ENCODE results near the gene SYNE1. TPM values are rescaled to one million over a fixed set of nuclear protein-coding genes. Genes with fewer than 3 reads are reported as not detected.

Gene SYNE1
- total RNA-seq, 6 donors from 2014 or later = 160 to 859 (median 490) TPM

DNA sequence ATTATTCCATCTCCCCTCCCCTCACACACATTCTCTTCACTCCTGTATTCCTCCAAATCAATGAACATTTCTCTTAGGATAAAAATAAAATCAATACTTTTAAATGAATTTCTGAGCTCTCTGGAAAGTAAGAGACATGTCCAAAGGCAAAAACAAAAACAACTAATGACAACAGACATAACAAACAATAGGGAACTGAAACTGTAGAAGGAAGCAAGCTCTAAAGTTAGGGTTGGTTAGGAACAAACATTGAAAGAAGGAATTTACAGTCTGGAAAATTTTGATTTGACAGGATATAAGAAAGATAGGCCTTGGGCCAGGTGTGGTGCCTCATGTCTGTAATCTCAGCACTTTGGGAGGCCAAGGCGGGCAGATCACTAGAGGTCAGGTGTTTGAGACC, 43.0 kb upstream of the SYNE1 start:
- H3K27me3 ChIP-seq = no peaks in the 10 kb centered on the region
- H3K9me3 ChIP-seq = no peaks in the 10 kb centered on the region
- TF ChIP-seq, protein P1, sequence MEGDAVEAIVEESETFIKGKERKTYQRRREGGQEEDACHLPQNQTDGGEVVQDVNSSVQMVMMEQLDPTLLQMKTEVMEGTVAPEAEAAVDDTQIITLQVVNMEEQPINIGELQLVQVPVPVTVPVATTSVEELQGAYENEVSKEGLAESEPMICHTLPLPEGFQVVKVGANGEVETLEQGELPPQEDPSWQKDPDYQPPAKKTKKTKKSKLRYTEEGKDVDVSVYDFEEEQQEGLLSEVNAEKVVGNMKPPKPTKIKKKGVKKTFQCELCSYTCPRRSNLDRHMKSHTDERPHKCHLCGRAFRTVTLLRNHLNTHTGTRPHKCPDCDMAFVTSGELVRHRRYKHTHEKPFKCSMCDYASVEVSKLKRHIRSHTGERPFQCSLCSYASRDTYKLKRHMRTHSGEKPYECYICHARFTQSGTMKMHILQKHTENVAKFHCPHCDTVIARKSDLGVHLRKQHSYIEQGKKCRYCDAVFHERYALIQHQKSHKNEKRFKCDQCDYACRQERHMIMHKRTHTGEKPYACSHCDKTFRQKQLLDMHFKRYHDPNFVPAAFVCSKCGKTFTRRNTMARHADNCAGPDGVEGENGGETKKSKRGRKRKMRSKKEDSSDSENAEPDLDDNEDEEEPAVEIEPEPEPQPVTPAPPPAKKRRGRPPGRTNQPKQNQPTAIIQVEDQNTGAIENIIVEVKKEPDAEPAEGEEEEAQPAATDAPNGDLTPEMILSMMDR (IDR thresholded peaks at IDR 0.05) = no peak
- no peak for TF ChIP-seq POLR2AphosphoS5 (IDR thresholded peaks at IDR 0.05)
- TF ChIP-seq EP300 (IDR thresholded peaks at IDR 0.05) = no peak
- no peak for TF ChIP-seq POLR2A (IDR thresholded peaks at IDR 0.05)
- 88 to 90% methylated on average over 1 of the region's 1 CpG for WGBS, 2 donors
- H3K36me3 ChIP-seq = no peaks in the 10 kb centered on the region
- ATAC-seq (ENCODE audit: low FRiP score in 2 of 2) = no peak
- H3K4me1 ChIP-seq = no peaks in the 10 kb centered on the region
- DNase-seq = no peak
- H3K4me3 ChIP-seq = no peak overlapping the region
- no peak overlapping the region for H3K27ac ChIP-seq

DNA sequence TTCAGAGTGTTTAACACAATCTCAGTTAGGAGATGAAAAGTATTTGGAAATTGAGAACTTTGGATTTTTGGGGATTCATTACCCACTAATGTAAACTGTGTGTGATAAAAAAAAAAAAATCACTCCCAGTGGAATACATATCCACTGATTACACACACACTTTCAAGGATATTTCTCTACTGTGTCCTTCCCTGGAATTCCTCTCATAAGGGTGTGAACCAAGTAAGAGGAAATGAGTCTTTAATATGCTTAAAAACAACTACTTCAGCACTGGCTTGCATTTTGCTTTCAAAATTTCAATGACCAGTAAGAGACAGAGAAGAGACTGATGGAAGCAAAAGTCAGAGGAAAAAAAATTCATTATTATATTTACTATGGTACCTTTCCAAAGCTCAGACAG, 36.1 kb upstream of the SYNE1 start:
- no peak overlapping the region for H3K4me3 ChIP-seq
- DNase-seq (no peak), ATAC-seq (ENCODE audit: low FRiP score in 2 of 2) (no peak)
- H3K4me1 ChIP-seq = no peaks in the 10 kb centered on the region
- TF ChIP-seq POLR2AphosphoS5 (IDR thresholded peaks at IDR 0.05) = no peak
- no peak for TF ChIP-seq POLR2A (IDR thresholded peaks at IDR 0.05)
- TF ChIP-seq EP300 (IDR thresholded peaks at IDR 0.05) = no peak
- TF ChIP-seq, protein P1 (IDR thresholded peaks at IDR 0.05) = no peak
- H3K27me3 ChIP-seq = no peaks in the 10 kb centered on the region
- H3K9me3 ChIP-seq = no peaks in the 10 kb centered on the region
- H3K27ac ChIP-seq = no peak overlapping the region
- no peaks in the 10 kb centered on the region for H3K36me3 ChIP-seq

DNA sequence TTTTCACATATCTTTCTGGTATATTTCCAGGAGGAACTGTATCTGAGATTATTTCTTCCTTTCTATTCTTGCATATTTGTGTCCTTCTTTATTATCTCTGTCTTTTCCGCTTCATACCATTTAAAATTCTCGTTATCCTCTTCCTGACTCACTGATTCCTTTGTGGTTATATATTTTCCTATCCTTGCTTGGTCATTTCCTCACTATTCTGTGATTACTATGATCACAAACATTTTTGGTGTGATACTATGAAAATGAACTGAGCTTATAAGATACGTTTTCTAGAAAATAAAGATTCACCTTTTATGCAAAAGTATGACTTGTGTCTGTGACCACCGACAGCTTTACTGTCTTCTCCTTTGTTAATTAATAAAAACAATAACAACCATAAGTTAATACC, 34.0 kb upstream of the SYNE1 start:
- ATAC-seq (ENCODE audit: low FRiP score in 2 of 2) = no peak
- Histone ChIP-seq H3K27me3 (no peaks in the 10 kb centered on the region), H3K4me3 (no peak overlapping the region), H3K36me3 (no peaks in the 10 kb centered on the region), H3K27ac (no peak overlapping the region), H3K9me3 (no peaks in the 10 kb centered on the region), H3K4me1 (no peaks in the 10 kb centered on the region)
- TF ChIP-seq EP300 (IDR thresholded peaks at IDR 0.05) (no peak), POLR2A (IDR thresholded peaks at IDR 0.05) (no peak), POLR2AphosphoS5 (IDR thresholded peaks at IDR 0.05) (no peak)
- WGBS, 2 donors = 41 to 42% methylated on average over 4 of the region's 4 CpGs
- no peak for DNase-seq

DNA sequence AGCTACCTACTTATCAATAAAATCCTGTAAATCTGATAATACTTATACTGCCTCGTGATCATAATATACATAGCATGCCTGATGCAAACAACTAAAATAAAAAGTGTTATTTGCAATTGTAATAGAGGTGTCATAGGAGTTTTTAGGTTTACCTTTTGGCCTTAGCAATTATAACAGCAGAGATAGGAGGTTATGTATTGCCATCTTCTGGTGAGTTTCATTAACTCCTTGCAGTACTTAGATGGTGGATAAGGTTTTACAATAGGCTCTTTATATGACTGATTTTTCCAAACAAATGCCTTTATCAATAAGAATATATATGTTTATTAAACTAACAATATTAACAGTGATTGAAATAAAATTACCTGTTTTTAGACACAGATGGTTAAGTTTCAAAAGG, 32.7 kb upstream of the SYNE1 start:
- no peaks in the 10 kb centered on the region for H3K4me1 ChIP-seq
- DNase-seq = no peak
- no peak for TF ChIP-seq EP300 (IDR thresholded peaks at IDR 0.05)
- TF ChIP-seq, protein P1 (IDR thresholded peaks at IDR 0.05) = peak in 2 of 6 experiments; percentile 30 to 37
- H3K4me3 ChIP-seq = no peak overlapping the region
- H3K9me3 ChIP-seq = no peaks in the 10 kb centered on the region
- H3K36me3 ChIP-seq = no peaks in the 10 kb centered on the region
- H3K27ac ChIP-seq = no peak overlapping the region
- no peaks in the 10 kb centered on the region for H3K27me3 ChIP-seq
- ATAC-seq (ENCODE audit: low FRiP score in 2 of 2) = peak in 1 of 2 donors; percentile 49
- 36 to 42% methylated on average over 1 of the region's 1 CpG for WGBS, 2 donors

DNA sequence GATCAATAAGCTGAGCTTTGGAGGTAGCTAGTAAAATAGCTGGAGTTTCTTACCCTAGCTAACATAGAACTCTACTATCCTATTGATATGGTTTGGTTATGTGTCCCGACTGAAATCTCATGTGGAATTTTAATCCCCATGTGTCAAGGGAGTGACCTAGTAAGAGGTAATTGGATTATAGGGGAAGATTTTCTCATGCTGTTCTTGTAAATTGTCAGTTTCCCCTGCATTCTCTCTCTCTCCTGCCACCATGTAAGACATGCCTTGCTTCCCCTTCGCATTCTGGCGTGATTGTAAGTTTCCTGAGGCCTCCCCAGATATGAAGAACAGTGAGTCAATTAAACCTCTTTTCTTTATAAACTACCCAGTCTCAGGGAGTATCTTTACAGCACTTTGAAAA, 24.6 kb upstream of the SYNE1 start:
- Histone ChIP-seq H3K27me3 (no peaks in the 10 kb centered on the region), H3K9me3 (no peaks in the 10 kb centered on the region), H3K36me3 (no peaks in the 10 kb centered on the region), H3K4me1 (no peaks in the 10 kb centered on the region), H3K27ac (no peak overlapping the region), H3K4me3 (no peak overlapping the region)
- TF ChIP-seq POLR2AphosphoS5 (IDR thresholded peaks at IDR 0.05) = no peak
- TF ChIP-seq, protein P1 (IDR thresholded peaks at IDR 0.05) = no peak
- no peak for TF ChIP-seq POLR2A (IDR thresholded peaks at IDR 0.05)
- TF ChIP-seq EP300 (IDR thresholded peaks at IDR 0.05) = no peak
- DNase-seq (no peak), ATAC-seq (ENCODE audit: low FRiP score in 2 of 2) (no peak)
- 93 to 94% methylated on average over 3 of the region's 3 CpGs for WGBS, 2 donors

Measured in upper lobe of left lung (tissue), 6 donors.